Measurements from ENCODE around the gene ADAM22.

Gene ADAM22

GRCh38 chr7:87933953-87934698, at the start of gene ADAM22 (continued):
- TF ChIP-seq ZNF677 (tag by site-specific recombination; IDR thresholded peaks at IDR 0.05): no peak
- no peak for TF ChIP-seq ZNF184 (tag by site-specific recombination; IDR thresholded peaks at IDR 0.05)
- no peak for TF ChIP-seq ZNF768 (tag by site-specific recombination; IDR thresholded peaks at IDR 0.05)
- TF ChIP-seq ZNF514 (tag by site-specific recombination; IDR thresholded peaks at IDR 0.05): no peak
- no peak for TF ChIP-seq ZNF558 (tag by site-specific recombination; IDR thresholded peaks at IDR 0.05)
- no peak for TF ChIP-seq ZNF548 (tag by site-specific recombination; IDR thresholded peaks at IDR 0.05)
- no peak for TF ChIP-seq ZNF521 (tag by site-specific recombination; IDR thresholded peaks at IDR 0.05)
- TF ChIP-seq MYNN (tag by site-specific recombination; IDR thresholded peaks at IDR 0.05; ENCODE audit: borderline replicate concordance): no peak
- TF ChIP-seq PRDM6 (tag by site-specific recombination; IDR thresholded peaks at IDR 0.05): no peak
- TF ChIP-seq ZNF114 (tag by site-specific recombination; IDR thresholded peaks at IDR 0.05): no peak
- no peak for TF ChIP-seq ZBTB7A (tag by site-specific recombination; IDR thresholded peaks at IDR 0.05; ENCODE audit: low read depth)
- no peak for TF ChIP-seq ZNF701 (tag by site-specific recombination; IDR thresholded peaks at IDR 0.05)
- TF ChIP-seq ZSCAN23 (tag by site-specific recombination; IDR thresholded peaks at IDR 0.05): no peak
- no peak for TF ChIP-seq ZNF274 (IDR thresholded peaks at IDR 0.05; ENCODE audit: low read length)
- no peak for TF ChIP-seq ZNF274 (tag by site-specific recombination; IDR thresholded peaks at IDR 0.05; ENCODE audit: borderline replicate concordance)
- no peak for TF ChIP-seq PRDM10 (tag by site-specific recombination; IDR thresholded peaks at IDR 0.05)
- peak; percentile 19; the same call in 1 of the 2 replicates for TF ChIP-seq ZNF600 (tag by site-specific recombination; IDR thresholded peaks at IDR 0.05)
- no peak for TF ChIP-seq ZBTB10 (tag by site-specific recombination; IDR thresholded peaks at IDR 0.05)
- no peak for TF ChIP-seq ZNF175 (tag by site-specific recombination; IDR thresholded peaks at IDR 0.05)
- no peak for TF ChIP-seq ZNF211 (tag by site-specific recombination; IDR thresholded peaks at IDR 0.05; ENCODE audit: low read depth)
- no peak for TF ChIP-seq ZNF132 (tag by site-specific recombination; IDR thresholded peaks at IDR 0.05; ENCODE audit: borderline replicate concordance)
- peak; percentile 92 for TF ChIP-seq ZBTB44 (tag by site-specific recombination; IDR thresholded peaks at IDR 0.05)
- no peak for TF ChIP-seq ZNF366 (tag by site-specific recombination; conservative IDR thresholded peaks at IDR 0.05)
- no peak for TF ChIP-seq OVOL3 (tag by site-specific recombination; IDR thresholded peaks at IDR 0.05)
- TF ChIP-seq ZNF202 (tag by site-specific recombination; IDR thresholded peaks at IDR 0.05; ENCODE audit: borderline replicate concordance): no peak
- TF ChIP-seq ZNF24 (tag by site-specific recombination; IDR thresholded peaks at IDR 0.05): peak; percentile 26; the same call in 1 of the 2 replicates
- peak; percentile 89 for TF ChIP-seq ZNF76 (tag by site-specific recombination; IDR thresholded peaks at IDR 0.05; ENCODE audit: borderline replicate concordance, low read depth)
- no peak for TF ChIP-seq GLI2 (tag by site-specific recombination; IDR thresholded peaks at IDR 0.05; ENCODE audit: borderline replicate concordance, low read depth)
- peak; percentile 49; the same call in 1 of the 2 replicates for TF ChIP-seq PBX3 (CRISPR knock-in tag; IDR thresholded peaks at IDR 0.05)
- TF ChIP-seq ZFHX2 (tag by site-specific recombination; conservative IDR thresholded peaks at IDR 0.05): peak; percentile 45; the same call in 1 of the 2 replicates

Data from HEK293 (cell line).